HuH-7 (cell line): ENCODE data around the gene SEMA3F.
"Not testable (repeated sequence)": the region's sequence is repeated elsewhere in the genome, so short reads cannot be mapped to it uniquely, and the experiment has no call there.

Source experiments
- DNase-seq: peaks from one replicate; pipeline ENCODE4 v3.0.0; 2011; ENCODE audit warnings: low spot score

Gene SEMA3F

DNA sequence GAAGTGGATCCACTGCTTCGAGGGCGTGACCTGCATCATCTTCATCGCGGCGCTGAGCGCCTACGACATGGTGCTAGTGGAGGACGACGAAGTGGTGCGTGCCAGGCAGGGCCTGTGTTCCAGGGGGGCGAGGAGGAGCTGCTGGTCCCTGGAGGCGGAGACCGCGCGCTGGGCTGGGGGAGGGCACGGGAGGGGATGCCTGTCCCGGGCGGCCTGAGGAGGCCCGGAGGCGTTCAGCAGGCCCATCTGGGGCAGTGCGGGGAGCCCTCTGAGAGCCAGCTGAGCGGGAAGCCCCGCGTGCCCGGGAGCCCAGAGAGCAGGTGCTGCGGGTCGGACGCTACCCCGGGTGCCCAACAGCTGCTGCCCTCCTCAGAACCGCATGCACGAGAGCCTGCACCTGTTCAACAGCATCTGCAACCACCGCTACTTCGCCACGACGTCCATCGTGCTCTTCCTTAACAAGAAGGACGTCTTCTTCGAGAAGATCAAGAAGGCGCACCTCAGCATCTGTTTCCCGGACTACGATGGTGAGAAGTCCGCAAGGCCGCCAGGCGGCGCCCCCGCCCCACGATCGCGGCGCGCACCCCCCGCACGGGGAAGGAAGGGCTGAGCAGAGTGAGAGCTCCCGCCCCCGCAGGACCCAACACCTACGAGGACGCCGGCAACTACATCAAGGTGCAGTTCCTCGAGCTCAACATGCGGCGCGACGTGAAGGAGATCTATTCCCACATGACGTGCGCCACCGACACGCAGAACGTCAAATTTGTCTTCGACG lies 39.2 kb downstream of the SEMA3F start:
- DNase-seq = peak; percentile 88

DNA sequence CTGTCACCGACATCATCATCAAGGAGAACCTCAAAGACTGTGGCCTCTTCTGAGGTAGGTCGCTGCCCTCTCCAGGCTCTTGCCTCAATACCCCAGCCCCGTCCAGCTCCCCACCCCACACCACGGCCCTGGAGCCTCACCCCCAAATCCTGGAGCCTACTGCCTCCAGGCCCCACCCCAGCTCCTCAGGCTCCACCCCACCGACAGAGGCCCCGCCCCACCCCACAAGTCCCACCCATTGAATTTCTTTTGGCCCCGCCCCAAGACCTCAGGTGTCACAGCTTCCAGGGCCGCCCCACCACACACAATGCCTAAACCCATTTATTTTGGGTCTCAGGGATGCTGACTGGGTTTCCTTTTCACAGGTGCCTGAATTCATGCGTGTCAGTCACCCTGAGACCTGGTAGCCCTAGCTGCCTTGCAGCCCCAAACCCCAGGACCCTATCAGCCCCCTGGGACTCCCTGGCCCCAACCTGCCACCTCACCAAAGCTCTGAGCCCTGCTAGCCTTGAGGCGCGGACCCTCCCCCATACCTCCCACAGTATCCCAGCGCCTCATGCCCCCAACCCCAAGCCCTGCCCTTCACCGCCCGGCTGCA lies 39.9 kb downstream of the SEMA3F start:
- no peak for DNase-seq

DNA sequence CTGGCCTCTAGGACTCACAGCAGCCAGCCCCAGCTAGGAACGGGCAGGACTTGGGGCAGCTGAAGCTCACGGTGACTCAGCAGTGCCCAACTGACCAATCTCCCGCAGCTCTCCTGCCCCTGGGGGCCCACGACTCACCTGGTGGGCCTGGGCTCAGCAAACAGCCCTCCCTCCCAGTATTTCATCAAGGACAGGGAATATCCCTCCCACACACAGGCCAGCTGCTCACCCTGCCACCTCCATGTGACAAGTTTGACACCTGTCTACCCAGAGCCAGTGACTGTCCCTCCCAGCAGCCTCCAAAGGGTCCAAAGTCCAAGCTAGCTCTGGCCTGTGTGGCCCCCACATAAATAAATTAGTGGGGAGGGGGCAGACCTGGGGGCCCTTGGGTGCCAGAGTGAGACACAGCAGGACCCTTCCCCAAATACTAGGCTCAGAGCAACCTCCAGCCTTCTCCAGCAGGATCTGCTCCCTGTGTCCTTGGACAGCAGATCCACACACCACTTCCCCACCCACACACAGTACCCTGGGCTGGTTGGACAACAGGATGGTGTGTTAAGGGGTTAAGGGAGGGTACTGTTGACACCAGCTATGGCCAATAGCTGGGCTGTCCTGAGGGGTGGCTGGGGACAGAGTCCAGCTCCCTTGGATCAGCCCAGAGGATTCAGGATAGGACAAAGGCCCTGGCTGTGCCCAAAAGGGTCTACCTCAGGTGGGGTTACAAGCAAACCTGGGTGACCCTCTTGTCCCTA lies 40.6 kb downstream of the SEMA3F start:
- DNase-seq = peak; percentile 75

DNA sequence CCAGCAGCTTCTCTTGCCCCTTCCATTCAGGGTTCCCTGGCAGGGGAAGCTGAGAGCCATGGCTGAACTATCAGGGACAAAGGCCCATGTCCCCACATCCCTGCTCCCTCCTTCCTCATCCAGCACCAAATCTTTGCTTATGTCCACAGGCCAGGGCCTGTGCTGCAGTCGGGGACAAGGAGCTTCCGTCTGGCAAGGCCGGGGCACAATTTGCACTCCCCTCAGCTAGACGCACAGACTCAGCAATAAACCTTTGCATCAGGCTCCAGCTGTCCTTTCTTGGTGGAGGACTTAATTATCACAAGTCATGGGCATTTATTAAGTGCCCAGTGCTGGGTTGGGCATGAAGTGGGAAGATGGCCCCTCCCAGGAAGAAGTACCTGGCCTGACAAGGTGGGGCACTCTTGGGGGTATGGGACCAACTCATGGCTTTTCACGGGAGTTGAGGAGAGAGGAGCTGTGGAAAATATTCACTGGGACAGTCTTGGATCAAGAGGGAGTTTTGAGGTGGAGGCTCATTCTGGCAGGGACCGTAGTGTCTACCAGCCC lies 41.2 kb downstream of the SEMA3F start:
- DNase-seq = no peak

DNA sequence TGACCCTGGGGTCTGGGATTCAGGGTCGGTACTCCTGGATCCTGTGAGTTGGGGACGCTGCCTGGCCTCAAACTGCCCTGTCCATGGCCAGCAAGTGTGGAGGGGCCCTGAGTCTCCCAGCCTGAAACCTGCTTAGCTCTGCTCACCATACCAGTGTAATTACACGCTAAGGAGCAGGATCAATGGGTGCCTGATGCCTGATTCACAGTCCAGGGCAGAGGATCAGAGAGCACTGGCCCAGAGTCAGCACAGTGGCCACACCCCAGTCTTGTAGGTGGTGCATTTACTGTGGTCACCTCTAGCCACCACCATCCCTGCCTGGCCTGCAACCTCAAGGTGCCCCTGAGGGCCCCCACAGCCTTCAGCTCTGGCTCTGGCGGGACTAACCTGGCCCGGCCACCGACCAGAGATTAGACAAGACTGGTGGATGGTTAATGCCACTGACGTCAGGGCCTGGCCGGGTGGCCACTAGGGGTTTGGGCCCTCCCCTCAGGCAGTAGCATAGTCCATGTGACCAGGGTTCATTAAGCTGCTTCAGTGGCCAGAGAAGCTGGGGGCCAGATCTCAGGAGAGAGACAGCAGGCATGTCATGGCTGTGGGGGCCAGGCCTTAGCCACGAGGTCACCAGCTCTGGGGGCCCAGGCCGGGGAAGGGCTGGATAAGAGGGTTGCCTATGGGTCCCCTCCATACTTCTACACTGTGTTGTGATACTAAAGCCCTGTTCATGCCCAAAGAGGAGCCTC lies 46.6 kb downstream of the SEMA3F start:
- peak; percentile 61 for DNase-seq

DNA sequence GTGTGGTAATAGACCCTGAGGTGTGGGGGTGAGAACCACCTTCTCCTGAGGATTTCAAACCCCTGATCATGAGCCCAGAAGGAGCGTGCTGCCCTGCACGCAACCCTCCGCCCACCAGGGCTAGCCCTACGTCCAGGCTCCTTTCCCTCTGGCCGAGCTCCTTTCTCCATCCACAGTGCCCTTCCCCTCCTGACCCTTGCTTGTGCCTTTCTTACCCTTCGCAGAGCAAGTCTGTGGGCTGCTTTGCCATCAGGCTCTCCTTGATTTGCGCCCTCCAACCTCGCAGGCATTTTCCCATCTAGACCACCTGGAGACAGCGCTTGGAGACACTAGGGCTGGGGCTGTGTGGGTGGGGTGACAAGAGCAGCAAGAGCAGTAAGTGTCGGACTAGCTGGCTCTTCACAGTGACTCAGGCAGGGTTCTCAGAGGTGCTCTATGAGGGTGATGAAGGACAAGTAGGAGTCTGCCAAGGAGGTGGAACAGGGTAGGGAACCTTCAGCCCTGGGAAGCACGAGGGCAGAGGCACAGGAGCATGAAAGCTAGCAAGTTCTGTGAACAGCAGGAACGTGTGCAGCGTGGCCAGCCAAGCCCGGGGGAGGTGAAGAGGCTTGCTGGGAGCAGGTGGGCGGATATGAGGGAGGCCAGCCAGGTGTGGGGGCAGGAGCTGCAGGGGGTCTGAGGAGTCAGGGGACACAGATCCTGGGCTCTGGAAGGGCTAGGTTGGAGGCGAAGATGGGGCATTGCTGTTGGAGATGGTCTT lies 47.4 kb downstream of the SEMA3F start:
- no peak for DNase-seq

DNA sequence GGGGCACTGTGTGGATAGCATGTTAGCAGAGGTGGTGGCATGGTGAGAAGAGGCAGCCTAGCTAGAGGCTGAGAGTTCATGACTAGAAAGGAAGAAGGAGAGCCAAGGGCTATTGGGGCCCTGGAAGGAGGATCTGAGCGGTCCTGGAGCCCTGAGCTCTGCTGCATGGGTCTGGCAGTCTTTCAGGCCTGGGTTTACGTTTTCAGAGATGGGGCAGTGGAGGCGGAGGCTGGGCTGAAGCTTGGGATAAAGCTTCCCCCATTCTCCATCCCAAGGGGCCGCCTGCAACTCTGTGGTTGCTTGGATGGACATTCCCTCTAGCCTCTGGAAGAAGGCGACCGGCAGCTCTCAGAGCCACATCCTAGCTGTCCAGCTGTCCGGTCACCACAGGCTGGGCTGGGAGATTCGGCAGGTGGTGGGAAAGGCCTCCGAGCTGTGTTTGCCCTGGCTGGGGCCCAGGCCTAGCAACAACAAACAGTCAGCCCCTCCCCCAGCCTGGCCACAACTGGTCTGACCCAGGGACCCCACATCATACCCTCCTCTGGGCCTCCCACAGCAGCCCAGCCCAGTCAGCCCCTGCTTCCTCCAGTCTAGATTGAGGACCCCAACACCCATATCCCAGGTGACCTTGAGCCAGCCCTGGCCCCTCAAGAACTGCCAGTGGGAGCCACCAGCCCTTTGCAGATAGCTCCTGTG lies 48.1 kb downstream of the SEMA3F start:
- DNase-seq = no peak

DNA sequence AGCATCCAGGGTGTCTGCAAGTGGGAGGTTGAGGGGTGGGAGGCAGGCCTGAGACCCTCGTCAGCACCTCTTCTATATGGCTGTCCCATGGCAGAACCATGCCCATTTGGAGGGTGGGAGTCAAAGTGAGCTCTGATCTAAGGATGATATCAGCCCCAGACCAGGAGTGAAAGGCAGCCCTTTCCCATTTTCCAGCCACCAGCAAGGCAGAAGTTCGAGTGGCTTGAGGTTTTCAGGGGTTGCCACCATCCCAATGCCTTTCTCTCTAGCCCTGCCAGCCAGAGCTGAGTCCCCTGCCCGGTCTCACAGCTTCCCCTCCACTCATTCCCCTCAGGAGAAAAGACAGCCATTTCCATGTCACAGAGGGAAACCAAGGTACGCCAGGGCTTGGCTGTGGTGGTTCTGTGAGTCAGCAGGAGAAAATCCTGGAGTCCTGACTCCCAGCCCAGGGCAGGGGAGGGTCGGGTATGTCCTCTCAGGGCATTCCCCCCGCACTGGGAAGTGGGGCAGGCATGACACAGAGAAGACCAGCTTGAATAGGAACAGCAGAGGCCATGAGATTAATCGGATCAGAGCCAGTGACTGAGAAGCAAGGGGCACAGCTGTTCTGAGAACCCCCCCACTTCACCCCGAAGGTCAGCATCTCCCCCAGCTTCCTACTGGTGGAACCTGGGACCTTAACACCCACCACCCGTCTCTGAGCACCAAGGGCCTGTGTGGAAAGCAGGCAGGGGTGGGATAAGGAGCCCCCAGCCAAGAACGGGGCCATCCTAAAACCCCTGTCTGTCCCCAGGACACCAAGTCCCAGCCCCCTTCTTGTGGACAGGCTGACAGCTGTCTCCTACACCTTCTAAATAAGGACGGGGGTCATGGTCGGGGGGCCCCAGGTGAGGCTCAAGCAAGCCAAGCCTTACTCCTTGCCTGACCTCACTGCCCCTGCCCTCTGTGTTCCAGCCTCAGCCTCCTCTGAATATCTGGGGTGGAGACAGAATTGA lies 49.0 kb downstream of the SEMA3F start:
- DNase-seq = no peak

DNA sequence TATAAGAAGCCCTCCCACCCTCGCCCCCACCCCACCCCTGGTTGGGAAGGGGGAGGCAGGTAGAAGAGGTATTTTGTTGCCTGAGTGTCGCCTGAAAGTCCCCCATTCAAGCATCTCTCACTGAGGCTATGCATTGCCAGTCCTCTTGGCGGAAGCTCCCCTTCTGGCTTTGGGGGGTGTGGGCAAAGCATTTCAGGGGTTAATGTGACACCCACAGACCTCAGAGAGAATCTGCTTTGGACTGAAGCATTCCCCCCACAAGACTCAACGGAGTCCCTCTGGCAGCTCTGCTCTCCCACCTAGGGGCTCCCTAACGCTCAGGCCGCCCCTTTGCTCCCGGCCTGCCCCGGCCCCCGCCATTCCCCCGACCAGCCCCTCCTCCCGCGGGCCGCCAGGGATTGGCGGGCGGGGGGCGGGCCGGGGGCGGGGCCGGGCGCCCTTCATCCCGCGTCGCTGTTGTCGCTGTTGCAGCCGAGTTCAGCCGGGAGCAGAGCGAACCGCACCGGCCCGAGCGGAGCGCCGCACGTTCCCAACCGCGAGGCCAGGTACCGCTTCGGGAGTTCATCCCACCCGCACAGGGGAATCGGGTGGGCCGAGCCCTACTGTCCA lies 49.8 kb downstream of the SEMA3F start, which contains the start of gene SLC38A3:
SLC38A3 (plus strand) TSS at position 468 of the 609 bp plus-strand sequence. CDS start 8,929 bp downstream, outside the sequence.
- peak; percentile 83 for DNase-seq

DNA sequence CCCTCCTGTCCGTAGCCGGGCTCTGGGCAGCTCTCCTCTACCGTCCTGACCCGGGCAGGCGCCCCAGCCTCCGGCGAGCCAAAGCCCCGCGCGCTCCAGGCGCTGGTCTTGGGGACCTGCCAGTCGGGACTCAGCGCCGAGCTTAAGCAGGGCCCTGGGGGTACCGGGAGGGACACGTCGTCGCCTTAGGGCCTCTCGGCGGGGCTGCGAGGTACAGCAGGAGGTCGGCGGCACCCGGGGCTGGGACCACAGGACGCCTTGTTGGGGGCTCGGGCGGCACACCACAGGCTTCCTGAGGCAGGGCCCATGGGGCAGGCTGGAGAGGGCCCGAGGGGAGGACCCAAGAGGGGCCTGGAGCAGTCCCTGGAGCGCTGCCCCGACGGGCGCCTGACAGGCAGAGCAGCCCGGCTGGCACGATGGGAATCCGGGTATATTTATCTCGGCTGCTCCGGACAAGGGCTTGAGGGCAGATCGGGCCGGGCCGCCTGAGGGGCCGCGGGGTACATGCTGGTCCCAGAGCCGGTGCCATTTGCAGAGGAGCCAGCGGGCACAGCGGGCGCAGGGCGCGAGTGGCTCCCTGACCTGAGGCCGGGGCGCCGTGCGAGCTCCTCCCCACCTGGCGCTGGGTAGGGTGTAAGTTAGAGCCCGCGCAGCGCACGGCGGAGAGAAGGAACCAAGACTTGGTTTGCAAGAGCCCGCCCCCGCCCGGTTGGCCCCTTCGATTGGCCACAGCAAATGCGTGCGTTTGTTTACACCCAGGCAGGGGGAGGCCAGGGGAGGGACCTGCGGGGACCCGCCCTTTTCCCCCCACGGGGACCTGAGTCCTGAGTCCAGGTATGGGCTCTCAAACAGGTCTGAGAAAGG lies 50.5 kb downstream of the SEMA3F start:
- DNase-seq = peak; percentile 58

DNA sequence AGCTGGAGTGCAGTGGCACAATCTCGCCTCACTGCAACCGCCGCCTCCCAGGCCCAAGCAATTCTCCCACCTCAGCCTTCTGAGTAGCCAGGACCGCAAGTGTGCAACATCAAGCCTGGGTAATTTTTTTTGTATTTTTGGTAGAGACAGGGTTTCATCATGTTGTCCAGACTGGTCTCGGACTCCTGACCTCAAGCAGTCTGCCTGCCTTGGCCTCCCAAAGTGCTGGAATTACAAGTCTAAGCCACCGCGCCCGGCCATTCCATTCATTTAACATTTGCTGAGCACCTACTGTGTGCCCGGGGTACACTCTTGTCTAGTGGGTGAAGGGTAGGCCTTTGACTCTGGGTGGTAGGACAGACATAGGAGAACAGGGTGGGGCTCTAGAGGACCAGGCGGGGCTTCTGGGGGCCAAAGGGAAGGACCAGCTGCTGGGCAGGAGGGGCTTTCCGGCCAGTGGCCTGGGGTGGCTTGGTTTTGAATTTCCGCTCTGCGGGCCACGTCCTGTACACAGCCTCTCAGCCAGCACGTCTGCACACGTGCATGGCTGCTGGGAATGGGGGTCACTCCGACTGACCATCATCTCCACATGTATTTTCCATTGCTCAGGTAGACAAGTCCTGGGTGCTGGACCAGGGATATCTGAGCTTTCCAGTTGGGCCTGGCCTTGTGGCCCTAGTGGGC lies 52.4 kb downstream of the SEMA3F start:
- DNase-seq = no peak

DNA sequence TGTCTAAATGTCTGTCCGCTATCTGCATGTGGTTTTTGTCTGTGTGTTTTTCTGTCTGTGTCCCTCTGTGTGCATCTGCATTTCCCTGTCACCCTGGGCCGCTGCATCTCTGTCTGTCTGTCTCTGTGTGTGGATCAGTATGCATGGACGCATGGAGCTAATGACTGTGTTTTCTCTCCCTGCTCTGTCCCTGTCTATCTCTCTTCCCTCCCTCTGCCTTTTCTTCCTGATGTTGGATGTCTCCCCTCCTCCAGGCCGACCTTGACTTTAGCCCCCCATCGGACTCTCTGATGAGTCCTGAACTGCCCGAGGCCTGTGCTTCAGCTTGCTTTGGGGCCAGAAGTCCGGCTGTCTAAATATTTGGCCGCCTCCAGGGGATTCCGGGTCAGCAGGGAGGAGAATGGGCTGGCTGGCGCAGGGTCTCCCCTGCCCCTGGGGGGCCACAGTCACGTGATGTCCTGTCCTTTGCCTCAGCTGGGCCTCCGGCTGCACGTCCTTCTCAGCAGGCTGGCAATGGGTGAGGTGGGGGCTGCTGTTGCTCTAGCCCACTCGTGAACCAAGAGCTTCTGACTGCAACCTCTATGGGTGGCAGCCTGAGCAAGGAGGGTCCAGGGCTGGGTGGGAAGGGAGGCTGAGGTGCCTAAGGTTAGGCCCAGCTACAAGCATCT lies 53.7 kb downstream of the SEMA3F start:
- no peak for DNase-seq

DNA sequence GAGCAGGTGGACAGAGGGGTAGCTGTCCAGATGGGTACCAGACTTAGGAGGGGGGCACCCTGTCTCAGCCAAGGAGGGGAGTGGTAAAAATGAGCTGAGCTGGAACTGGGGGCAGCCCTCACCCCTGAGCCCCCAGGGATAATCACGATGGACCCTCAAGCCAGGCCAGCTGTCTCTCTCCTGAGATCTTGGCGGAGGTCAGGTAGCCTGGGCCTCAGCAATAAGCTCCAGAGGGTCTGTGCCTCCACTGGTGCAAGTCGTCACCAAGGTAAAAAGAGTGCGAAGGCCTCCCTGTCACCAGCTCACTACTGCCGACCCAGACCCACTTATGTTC lies 55.0 kb downstream of the SEMA3F start:
- no peak for DNase-seq

DNA sequence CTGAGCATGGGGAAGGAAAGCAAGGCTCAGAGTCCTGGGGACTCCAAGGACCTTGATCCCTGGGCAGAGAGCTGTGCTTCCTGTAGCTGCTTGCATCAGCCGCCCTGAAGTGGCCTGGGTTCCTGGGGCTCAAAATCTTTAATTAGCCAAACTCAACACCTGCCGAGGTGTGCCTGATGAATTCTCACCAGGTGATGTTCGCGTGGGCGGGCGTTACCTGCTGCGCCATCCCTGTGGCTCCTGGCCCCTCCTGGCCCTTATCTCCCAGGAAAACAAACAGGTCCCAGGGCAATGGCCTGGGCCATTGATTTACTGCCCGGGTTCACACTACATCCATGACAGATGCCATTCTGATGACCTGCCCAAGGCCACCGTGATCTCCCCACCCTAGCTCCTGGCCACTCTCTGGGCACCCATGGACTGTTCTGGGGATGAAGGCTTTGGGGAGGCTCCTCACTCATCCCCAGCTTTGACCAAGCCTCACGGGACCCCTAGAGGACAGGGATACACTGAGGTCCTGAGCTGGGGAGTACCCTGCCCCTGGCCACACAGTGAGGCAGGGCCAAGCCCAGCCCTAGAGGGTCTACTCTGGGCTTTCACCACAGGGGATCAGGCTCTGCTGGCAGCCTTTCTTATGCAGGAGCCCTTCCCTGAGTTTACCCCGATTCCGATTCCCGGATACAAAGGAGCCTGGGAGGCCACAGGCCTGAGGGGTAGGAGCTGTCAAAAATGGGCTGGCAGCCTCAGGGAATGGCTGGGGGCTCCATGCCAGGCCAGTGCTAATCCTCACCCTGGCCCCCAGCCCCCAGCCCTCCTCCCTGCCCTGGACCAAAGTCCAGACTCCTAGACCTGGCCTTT lies 55.6 kb downstream of the SEMA3F start:
- peak; percentile 71 for DNase-seq

DNA sequence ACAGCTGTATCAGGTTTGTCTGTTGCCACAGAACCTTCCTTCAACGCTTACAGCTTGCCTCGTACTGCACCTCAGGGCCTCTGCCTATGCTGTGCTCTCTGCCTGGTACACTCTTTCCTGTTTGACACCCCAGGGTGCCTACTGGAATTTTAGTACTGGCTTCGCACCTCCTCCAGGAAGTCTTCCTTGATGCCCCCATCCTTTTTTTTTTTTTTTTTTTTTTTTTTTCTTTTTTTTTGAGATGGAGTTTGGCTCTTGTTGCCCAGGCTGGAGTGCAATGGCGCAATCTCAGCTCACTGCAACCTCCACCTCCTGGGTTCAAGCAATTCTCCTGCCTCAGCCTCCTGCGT lies 56.2 kb downstream of the SEMA3F start:
- not testable (repeated sequence) for DNase-seq

DNA sequence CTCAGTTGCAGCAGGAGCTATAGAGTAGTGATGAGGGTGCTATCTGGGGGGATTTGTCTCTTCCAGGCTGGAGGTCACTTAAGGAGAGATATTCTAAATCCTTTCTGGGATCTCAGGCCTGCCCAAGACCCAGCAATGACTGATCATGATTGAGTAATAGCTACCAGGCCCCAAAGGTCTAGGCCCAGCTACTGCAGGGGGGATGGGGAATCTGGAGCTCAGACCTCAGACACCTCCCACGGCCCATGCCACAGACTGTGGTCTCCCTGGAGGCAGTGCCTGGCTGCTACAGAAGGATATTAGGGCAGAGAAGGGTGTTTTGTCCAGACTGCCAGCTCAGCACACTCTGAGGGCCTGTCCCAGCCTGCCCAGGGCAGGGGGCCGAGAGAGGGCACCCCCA lies 56.8 kb downstream of the SEMA3F start:
- DNase-seq = no peak
